Peyer's patch (tissue), 4 donors: ENCODE measurements around the gene ITGB7.

Experiments
- POLR2A ChIP-seq, 2 donors: fragments of 450-650 bp; IDR thresholded peaks; one replicate each; pipeline ENCODE4 v1.5.1; 2017; ENCODE audit warnings: antibody characterized with exemption in 2 of 2, mild to moderate bottlenecking in 2 of 2, moderate library complexity in 2 of 2
- TF ChIP-seq, protein P1 (sequence below), 6 experiments: fragments of 450-650 bp in 4 of 6; fragments of 200-600 bp in 2 of 6; sonication (generic) in 1 of 6; IDR thresholded peaks; one replicate each; pipeline ENCODE4 v1.5.1; 2017 to 2019; ENCODE audit warnings: antibody characterized with exemption in 6 of 6, mild to moderate bottlenecking in 3 of 6, moderate library complexity in 1 of 6

DNA sequence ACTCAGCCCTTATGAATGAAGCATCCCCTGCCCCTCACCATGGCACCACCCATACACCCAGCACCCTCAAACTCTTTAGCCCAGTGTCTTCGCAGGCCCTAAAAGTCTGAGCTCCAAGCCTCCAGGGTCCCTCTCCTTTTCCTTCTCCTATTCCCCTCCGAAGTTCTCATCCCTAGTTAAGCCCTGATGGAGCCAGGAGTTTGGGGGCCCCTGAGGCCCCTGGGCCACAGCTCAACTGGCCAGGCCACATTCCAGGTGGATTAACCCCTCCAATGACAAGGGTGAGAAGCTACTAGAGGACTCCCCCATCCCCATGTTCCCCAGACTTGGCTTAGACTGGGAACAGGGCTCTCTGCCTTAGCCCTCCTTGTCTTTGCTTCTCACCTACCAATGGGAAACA, 22.4 kb upstream of the ITGB7 start:
- TF ChIP-seq, protein P1, sequence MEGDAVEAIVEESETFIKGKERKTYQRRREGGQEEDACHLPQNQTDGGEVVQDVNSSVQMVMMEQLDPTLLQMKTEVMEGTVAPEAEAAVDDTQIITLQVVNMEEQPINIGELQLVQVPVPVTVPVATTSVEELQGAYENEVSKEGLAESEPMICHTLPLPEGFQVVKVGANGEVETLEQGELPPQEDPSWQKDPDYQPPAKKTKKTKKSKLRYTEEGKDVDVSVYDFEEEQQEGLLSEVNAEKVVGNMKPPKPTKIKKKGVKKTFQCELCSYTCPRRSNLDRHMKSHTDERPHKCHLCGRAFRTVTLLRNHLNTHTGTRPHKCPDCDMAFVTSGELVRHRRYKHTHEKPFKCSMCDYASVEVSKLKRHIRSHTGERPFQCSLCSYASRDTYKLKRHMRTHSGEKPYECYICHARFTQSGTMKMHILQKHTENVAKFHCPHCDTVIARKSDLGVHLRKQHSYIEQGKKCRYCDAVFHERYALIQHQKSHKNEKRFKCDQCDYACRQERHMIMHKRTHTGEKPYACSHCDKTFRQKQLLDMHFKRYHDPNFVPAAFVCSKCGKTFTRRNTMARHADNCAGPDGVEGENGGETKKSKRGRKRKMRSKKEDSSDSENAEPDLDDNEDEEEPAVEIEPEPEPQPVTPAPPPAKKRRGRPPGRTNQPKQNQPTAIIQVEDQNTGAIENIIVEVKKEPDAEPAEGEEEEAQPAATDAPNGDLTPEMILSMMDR (IDR thresholded peaks at IDR 0.05), result no peak
- TF ChIP-seq POLR2A (IDR thresholded peaks at IDR 0.05), result no peak
